ENCODE results near the gene PSMB10.
A peak's percentile ranks its signal among the peaks of the same experiment; 100 is the strongest.

PSMB10 gene

DNA sequence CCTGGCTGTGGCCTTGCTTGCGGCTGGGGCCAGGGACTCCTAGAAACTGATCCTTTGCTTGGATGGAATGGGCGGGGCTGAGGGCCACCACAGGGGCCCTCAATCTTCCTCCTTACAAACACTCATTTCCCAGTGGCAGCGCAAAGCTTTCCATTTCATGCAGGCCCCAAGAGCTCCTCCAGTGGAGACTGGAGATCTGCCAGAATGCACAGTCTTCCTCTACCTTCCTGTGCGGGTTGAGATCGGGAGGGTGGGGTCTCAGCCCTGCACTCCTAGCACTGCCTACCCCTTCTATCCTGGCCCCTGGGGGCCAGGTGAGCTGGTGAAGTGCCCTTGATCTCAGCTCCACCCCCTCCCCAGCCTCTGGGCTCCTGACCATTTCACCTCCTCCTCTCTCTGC, 50.3 kb downstream of the PSMB10 start:
- no peak for DNase-seq

DNA sequence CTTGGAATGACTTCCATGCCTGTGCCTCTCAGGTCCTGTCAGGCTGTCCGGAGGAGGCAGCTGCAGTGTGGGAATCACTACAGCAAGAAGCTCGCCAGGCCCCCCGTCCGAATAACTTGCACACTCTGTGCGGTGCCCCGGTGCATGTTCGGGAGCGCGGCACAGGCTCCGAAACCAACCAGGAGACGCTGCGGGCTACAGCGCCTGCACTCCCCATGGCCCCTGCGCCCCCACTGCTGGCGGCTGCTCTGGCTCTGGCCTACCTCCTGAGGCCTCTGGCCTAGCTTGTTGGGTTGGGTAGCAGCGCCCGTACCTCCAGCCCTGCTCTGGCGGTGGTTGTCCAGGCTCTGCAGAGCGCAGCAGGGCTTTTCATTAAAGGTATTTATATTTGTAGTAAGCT, 50.7 kb downstream of the PSMB10 start:
- no peak for DNase-seq

DNA sequence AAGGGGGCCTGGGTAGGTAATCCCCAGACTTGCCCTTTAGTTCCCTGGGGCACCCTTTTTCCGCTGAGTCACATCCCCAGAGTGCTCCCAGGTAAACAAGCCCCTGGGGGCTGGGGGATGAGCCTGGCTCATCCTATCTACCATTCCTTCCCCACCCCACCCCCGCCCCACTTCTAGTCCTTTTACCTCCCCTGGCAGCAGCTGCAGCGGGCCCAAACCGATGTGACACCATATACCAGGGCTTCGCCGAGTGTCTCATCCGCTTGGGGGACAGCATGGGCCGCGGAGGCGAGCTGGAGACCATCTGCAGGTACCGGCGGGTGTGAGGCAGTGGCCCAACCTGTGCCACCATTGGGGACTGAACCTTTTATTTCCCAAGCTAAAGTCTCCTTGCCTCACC, 51.1 kb downstream of the PSMB10 start:
- no peak for DNase-seq

DNA sequence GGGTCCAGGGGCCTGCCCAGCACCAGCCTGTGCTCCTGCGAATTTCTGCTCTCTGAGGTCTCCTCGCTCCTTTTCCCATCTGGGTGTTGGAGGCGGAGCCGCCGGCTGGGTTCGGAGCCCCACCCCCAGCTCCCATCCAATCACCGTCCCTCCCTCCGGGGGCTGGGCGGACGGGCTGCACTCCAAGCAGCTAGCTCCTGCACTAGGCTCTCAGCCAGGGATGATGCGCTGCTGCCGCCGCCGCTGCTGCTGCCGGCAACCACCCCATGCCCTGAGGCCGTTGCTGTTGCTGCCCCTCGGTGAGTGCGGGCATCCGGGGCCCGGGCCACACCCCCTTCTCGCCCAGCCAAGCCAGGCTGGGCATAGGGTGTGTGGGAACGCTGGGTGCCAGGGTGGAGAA, 52.0 kb downstream of the PSMB10 start, which contains the start of gene NRN1L:
TSS of gene NRN1L (plus strand) at position 202 of the 400 bp plus-strand sequence. CDS start at position 221, 19 bp downstream.
- peak; percentile 38 for DNase-seq

All from NCI-H1048 (cell line).